HG03135 (cell line): Measurements from ENCODE around the gene CRTC1.

Experiments
- ATAC-seq: cut with Tn5 transposase; IDR thresholded peaks from one replicate; pipeline ENCODE4 v1.9.1; 2021; ENCODE audit warnings: mild to moderate bottlenecking, moderate library complexity; ENCODE audit not compliant: unreplicated experiment

The CRTC1 gene

GRCh38 chr19:18699403-18700054 is 16.0 kb downstream of the CRTC1 start:
- ATAC-seq: no peak

- peak; percentile 73 for ATAC-seq
Observed at GRCh38 chr19:18700501-18701249, 17.2 kb downstream of the CRTC1 start.

- ATAC-seq: peak; percentile 34
Observed at GRCh38 chr19:18701250-18701608, 17.7 kb downstream of the CRTC1 start.

- no peak for ATAC-seq
Observed at GRCh38 chr19:18704054-18704453, 20.6 kb downstream of the CRTC1 start.

- no peak for ATAC-seq
Observed at GRCh38 chr19:18704971-18705370, 21.5 kb downstream of the CRTC1 start.

- ATAC-seq: no peak
Observed at GRCh38 chr19:18708452-18709231, 25.2 kb downstream of the CRTC1 start.

GRCh38 chr19:18709546-18709945 is 26.1 kb downstream of the CRTC1 start:
- ATAC-seq: no peak

GRCh38 chr19:18710186-18710585 is 26.7 kb downstream of the CRTC1 start:
- ATAC-seq: no peak

GRCh38 chr19:18710996-18711751 is 27.7 kb downstream of the CRTC1 start:
- no peak for ATAC-seq

- ATAC-seq: no peak
Observed at GRCh38 chr19:18711893-18712292, 28.4 kb downstream of the CRTC1 start.

- ATAC-seq: no peak
Observed at GRCh38 chr19:18712981-18713380, 29.5 kb downstream of the CRTC1 start.

GRCh38 chr19:18713550-18714117 is 30.2 kb downstream of the CRTC1 start:
- ATAC-seq: no peak

- ATAC-seq: no peak
Observed at GRCh38 chr19:18715416-18715815, 31.9 kb downstream of the CRTC1 start.

- ATAC-seq: no peak
Observed at GRCh38 chr19:18716857-18717256, 33.4 kb downstream of the CRTC1 start.

- no peak for ATAC-seq
Observed at GRCh38 chr19:18717601-18718000, 34.1 kb downstream of the CRTC1 start.

- ATAC-seq: no peak
Observed at GRCh38 chr19:18718015-18718526, 34.6 kb downstream of the CRTC1 start.

- ATAC-seq: no peak
Observed at GRCh38 chr19:18718846-18719458, 35.5 kb downstream of the CRTC1 start.

- ATAC-seq: no peak
Observed at GRCh38 chr19:18719541-18719940, 36.1 kb downstream of the CRTC1 start.

- ATAC-seq: no peak
Observed at GRCh38 chr19:18723871-18724377, 40.4 kb downstream of the CRTC1 start.
